Esophagus squamous epithelium (tissue), 5 donors: ENCODE results near the gene MYL9. TPM values are rescaled to one million over a fixed set of nuclear protein-coding genes. Genes with fewer than 3 reads are reported as not detected.
A peak's percentile ranks its signal among the peaks of the same experiment; 100 is the strongest.

ENCODE experiments used
- DNase-seq: peaks from one replicate; lab custom pipeline; 2025; lab: John Stamatoyannopoulos, UW
- H3K27ac ChIP-seq, 4 donors: fragments of 200-600 bp; sonication (generic); one replicate each; pipeline ENCODE4 v1.5.1; 2016 to 2019; ENCODE audit warnings: mild to moderate bottlenecking in 1 of 4
- H3K27me3 ChIP-seq, 4 donors: fragments of 200-600 bp; sonication (generic); 1 replicate in 3 of 4; 2 replicates in 1 of 4; pipeline versions ENCODE4 v1.5.1 to v1.6.0; 2017 to 2021; ENCODE audit warnings: antibody characterized with exemption in 1 of 4
- H3K36me3 ChIP-seq, 3 donors: fragments of 200-600 bp; sonication (generic); one replicate each; pipeline ENCODE4 v1.5.1; 2016 to 2019
- H3K4me1 ChIP-seq, 3 donors: fragments of 200-600 bp; sonication (generic); one replicate each; pipeline ENCODE4 v1.5.1; 2017 to 2019
- H3K4me3 ChIP-seq, 4 donors: fragments of 200-600 bp; sonication (generic); 1 replicate in 3 of 4; 2 replicates in 1 of 4; pipeline ENCODE4 v1.5.1; 2016 to 2019; ENCODE audit warnings: mild to moderate bottlenecking in 2 of 4, moderate library complexity in 1 of 4
- H3K9me3 ChIP-seq, 3 donors: fragments of 200-600 bp; sonication (generic); one replicate each; pipeline ENCODE4 v1.5.1; 2016 to 2019
- CTCF ChIP-seq, 6 experiments: fragments of 450-650 bp in 4 of 6; fragments of 200-600 bp in 2 of 6; sonication (generic) in 2 of 6; IDR thresholded peaks; one replicate each; pipeline ENCODE4 v1.5.1; 2016 to 2019; ENCODE audit warnings: antibody characterized with exemption in 6 of 6, mild to moderate bottlenecking in 4 of 6, moderate library complexity in 4 of 6
- POLR2A ChIP-seq, 4 donors: fragments of 450-650 bp; IDR thresholded peaks; one replicate each; pipeline ENCODE4 v1.6.1; 2017; ENCODE audit warnings: antibody characterized with exemption in 4 of 4, mild to moderate bottlenecking in 4 of 4, moderate library complexity in 3 of 4
- WGBS, 2 donors: methylation state at CpG; one replicate each; pipeline ENCODE4 v1.1.5; 2018; 5-methylcytosine and 5-hydroxymethylcytosine counted together
- intact Hi-C: fragments of 100-400 bp; cut with DNase I; formaldehyde crosslinking; loops from one replicate; pipeline ENCODE4 v1.15.0; 2022
- total RNA-seq, 4 donors: library from RNA; depleted of rRNA; stranded (reverse); fragments of >200 nt; gene quantifications; one replicate each; pipeline ENCODE4 v1.1.0, GENCODE V29; 2016
- donor health status: DM: yes; HTN: yes; CAD: no.

MYL9 gene
- total RNA-seq, 4 donors from 2014 or later: 10.7 to 313 (median 60.7) TPM

GRCh38 chr20:36571564-36572504 lies 30.5 kb downstream of the MYL9 start:
- peak overlapping the region; percentile 82 to 95 (median 92) for H3K27ac ChIP-seq
- DNase-seq: no peak
- WGBS, 2 donors: 61 to 62% methylated on average over 11 to 13 of the region's 17 CpGs
- peaks cover 10 to 49% (median 17%) of the 10 kb centered on the region in 3 donors for H3K4me1 ChIP-seq
- intact Hi-C loops: no loop called here
- peaks cover 0 to 29% (median 0%) of the 10 kb centered on the region in 4 donors for H3K27me3 ChIP-seq
- H3K9me3 ChIP-seq: no peaks in the 10 kb centered on the region
- H3K4me3 ChIP-seq: no peak overlapping the region
- no peak for TF ChIP-seq CTCF (IDR thresholded peaks at IDR 0.05)
- no peak for TF ChIP-seq POLR2A (IDR thresholded peaks at IDR 0.05)
- no peaks in the 10 kb centered on the region for H3K36me3 ChIP-seq

GRCh38 chr20:36572701-36573102 lies 31.4 kb downstream of the MYL9 start:
- no peak for TF ChIP-seq CTCF (IDR thresholded peaks at IDR 0.05)
- no peak for TF ChIP-seq POLR2A (IDR thresholded peaks at IDR 0.05)
- Histone ChIP-seq H3K9me3 (no peaks in the 10 kb centered on the region), H3K36me3 (no peaks in the 10 kb centered on the region), H3K4me1 (peaks cover 10 to 49% (median 17%) of the 10 kb centered on the region in 3 donors), H3K27me3 (peaks cover 0 to 29% (median 0%) of the 10 kb centered on the region in 4 donors), H3K27ac (peak overlapping the region; percentile 82 to 95 (median 92)), H3K4me3 (peak overlapping the region; percentile 47 to 89 (median 80))
- no peak for DNase-seq
- intact Hi-C loops: no loop called here
- WGBS, 2 donors: 16 to 18% methylated on average over 18 of the region's 20 CpGs

- Histone ChIP-seq H3K4me1 (peaks cover 10 to 49% (median 17%) of the 10 kb centered on the region in 3 donors), H3K27ac (peak within 1 kb of the TSS; percentile 82 to 95 (median 92)), H3K9me3 (no peaks in the 10 kb centered on the region), H3K27me3 (peaks cover 0 to 29% (median 0%) of the 10 kb centered on the region in 4 donors), H3K36me3 (peaks cover 0 to under 1% (median 0%) of the 10 kb centered on the region in 3 donors), H3K4me3 (peak within 1 kb of the TSS; percentile 47 to 89 (median 80))
- intact Hi-C loops: no loop called here
- peak; percentile 48 for DNase-seq
- 0% methylated on average over 2 of the region's 80 CpGs for WGBS, 2 donors
- TF ChIP-seq CTCF (IDR thresholded peaks at IDR 0.05) (no peak), POLR2A (IDR thresholded peaks at IDR 0.05) (peak in 1 of 4 donors; percentile 61)
Measured at GRCh38 chr20:36573103-36573797, 31.9 kb downstream of the MYL9 start, which contains the start of gene TGIF2. Gene TGIF2, plus strand, starts transcription at chr20:36573597. Its CDS starts 5,178 bp downstream, at chr20:36578775.

- peaks cover 0 to 35% (median 0%) of the 10 kb centered on the region in 4 donors for H3K27me3 ChIP-seq
- TF ChIP-seq POLR2A (IDR thresholded peaks at IDR 0.05) (no peak), CTCF (IDR thresholded peaks at IDR 0.05) (no peak)
- H3K9me3 ChIP-seq: no peaks in the 10 kb centered on the region
- H3K27ac ChIP-seq: peak overlapping the region; percentile 82 to 95 (median 92)
- peak overlapping the region; percentile 47 to 89 (median 80) for H3K4me3 ChIP-seq
- H3K4me1 ChIP-seq: peaks cover 10 to 49% (median 17%) of the 10 kb centered on the region in 3 donors
- no peak for DNase-seq
- H3K36me3 ChIP-seq: peaks cover 0 to 7% (median 0%) of the 10 kb centered on the region in 3 donors
- intact Hi-C loops: no loop called here
- WGBS, 2 donors: 0% methylated on average over 2 to 8 of the region's 53 CpGs
Measured at GRCh38 chr20:36573798-36574365, 32.6 kb downstream of the MYL9 start.
